ENCODE measurements around the gene TGFBRAP1.

DNA sequence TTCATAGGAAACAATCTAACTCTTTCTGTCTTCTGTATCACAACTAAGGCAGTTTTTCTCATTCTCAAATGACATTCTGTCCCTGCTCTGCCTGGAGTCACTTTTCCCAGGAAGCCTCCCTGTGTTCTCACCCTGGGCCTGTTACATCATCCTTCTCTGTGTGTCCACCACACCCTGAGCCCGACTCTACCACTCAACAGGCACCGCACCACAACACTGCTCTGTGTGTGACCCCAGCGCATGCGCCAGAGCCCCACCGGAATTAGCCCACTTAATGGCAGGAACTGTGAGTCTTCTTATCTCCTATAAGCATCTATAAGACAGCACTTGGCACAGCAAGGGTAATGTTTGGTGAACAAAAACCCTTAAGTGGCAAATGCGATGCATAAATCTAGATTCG is 32.3 kb downstream of the TGFBRAP1 start:
- TF ChIP-seq POLR2AphosphoS5 (IDR thresholded peaks at IDR 0.05; ENCODE audit: low read depth) (no peak), GABPA (IDR thresholded peaks at IDR 0.05; ENCODE audit: low read depth) (no peak)
- TF ChIP-seq, protein P1, sequence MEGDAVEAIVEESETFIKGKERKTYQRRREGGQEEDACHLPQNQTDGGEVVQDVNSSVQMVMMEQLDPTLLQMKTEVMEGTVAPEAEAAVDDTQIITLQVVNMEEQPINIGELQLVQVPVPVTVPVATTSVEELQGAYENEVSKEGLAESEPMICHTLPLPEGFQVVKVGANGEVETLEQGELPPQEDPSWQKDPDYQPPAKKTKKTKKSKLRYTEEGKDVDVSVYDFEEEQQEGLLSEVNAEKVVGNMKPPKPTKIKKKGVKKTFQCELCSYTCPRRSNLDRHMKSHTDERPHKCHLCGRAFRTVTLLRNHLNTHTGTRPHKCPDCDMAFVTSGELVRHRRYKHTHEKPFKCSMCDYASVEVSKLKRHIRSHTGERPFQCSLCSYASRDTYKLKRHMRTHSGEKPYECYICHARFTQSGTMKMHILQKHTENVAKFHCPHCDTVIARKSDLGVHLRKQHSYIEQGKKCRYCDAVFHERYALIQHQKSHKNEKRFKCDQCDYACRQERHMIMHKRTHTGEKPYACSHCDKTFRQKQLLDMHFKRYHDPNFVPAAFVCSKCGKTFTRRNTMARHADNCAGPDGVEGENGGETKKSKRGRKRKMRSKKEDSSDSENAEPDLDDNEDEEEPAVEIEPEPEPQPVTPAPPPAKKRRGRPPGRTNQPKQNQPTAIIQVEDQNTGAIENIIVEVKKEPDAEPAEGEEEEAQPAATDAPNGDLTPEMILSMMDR (IDR thresholded peaks at IDR 0.05; ENCODE audit: insufficient read depth, low read length): no peak
- TF ChIP-seq, protein P2, sequence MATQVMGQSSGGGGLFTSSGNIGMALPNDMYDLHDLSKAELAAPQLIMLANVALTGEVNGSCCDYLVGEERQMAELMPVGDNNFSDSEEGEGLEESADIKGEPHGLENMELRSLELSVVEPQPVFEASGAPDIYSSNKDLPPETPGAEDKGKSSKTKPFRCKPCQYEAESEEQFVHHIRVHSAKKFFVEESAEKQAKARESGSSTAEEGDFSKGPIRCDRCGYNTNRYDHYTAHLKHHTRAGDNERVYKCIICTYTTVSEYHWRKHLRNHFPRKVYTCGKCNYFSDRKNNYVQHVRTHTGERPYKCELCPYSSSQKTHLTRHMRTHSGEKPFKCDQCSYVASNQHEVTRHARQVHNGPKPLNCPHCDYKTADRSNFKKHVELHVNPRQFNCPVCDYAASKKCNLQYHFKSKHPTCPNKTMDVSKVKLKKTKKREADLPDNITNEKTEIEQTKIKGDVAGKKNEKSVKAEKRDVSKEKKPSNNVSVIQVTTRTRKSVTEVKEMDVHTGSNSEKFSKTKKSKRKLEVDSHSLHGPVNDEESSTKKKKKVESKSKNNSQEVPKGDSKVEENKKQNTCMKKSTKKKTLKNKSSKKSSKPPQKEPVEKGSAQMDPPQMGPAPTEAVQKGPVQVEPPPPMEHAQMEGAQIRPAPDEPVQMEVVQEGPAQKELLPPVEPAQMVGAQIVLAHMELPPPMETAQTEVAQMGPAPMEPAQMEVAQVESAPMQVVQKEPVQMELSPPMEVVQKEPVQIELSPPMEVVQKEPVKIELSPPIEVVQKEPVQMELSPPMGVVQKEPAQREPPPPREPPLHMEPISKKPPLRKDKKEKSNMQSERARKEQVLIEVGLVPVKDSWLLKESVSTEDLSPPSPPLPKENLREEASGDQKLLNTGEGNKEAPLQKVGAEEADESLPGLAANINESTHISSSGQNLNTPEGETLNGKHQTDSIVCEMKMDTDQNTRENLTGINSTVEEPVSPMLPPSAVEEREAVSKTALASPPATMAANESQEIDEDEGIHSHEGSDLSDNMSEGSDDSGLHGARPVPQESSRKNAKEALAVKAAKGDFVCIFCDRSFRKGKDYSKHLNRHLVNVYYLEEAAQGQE (IDR thresholded peaks at IDR 0.05; ENCODE audit: insufficient replicate concordance, low read depth): no peak
